Fibroblast of the conjunctiva (primary cell): Measurements from ENCODE around the gene AMOT.

Experiments used
- DNase-seq: peaks from one replicate; pipeline ENCODE4 v3.0.0-alpha.2; 2010; ENCODE audit warnings: low read depth

AMOT gene

DNA sequence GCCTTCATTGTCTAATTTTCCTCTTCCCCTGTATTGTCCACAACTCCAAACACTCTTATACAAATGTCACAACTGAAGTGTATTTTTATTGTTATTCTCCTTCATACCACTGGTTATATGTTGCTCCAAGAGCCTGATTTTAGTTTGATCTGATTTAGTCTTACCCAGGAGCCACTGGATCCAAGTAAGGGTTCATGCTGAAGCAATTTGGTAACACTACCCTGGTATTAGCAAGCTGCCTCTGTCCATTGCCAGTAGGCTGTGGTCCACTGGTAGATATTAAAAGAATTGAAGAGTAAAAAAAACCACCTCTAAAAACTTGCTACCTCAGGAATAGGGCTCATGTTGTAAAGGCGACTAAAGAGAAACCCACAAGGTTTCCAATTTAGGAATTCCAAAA is 41.2 kb downstream of the AMOT start:
- DNase-seq = no peak

DNA sequence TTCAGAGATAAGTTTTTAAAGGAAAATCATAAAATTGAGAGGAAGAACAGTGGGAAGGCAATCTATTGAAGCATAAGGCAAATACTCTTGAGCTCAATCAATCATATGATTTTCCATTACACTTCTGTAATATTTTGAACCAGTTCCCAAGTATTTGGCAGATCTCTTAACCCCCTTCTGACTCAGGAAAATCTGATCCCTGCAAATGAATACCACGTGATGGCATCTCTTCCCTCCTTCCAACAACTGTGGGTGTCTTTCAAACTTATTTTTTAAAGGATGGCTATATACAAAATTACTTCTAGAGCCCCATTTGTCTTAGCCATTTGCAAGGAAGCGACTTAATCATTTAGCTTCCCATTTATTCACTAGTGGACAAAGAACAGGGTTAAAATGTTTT is 41.9 kb downstream of the AMOT start:
- DNase-seq = no peak

DNA sequence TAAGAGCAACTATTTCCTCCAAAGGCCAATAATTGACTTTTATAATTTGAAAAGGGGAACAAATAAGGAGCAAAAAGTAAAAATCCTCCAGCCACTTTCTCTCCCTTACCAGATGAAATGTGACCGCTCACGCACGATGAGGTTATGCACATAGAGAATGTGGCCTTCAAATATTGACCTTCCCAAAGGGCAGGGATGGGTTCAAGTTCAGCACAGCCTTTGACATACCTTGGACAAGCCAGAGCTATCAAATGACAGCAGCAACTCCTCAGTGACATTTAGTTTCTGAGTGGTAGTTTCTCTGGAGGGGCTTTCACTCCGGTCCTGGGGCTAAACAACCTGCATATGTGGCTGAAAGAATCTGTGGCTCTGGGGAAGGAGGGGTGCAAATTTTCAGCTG is 50.7 kb downstream of the AMOT start:
- no peak for DNase-seq

DNA sequence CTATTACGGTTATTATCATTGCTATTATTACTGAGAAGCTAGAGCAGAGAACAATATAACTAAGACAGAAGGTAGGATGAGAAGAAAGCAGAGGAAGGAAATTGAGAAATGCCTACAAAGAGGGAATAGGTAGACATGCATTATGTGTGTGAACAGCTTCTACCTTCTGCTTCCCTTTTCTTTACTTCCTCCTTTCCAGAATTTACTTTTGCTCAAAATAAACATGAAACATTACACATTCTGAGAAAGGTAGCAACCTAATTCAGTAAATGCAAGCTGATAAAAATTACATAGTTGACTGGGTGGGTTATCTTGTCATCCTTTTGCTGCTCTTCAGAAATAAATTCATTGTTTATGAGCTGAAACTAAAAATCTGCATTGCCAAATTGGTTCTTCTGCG is 54.6 kb downstream of the AMOT start:
- no peak for DNase-seq

DNA sequence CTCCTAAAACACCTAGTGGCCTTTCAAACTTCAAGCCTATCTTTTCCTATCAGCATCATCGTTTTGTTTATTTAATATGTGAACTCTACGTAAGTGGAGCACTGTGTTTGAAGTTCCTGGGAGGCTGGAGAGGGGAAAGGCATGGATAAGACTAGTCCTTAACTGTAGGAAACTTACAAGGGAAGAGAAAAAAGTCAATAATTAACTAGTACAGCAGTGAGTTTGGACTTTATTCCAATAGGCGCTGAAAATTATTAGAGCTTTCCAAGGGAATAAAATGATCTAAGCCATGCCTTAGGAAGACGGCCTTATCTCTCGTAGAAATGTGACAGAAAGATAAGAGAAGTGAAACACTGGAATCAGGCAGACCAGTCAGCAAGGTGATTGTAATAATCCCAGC is 55.3 kb downstream of the AMOT start:
- no peak for DNase-seq

DNA sequence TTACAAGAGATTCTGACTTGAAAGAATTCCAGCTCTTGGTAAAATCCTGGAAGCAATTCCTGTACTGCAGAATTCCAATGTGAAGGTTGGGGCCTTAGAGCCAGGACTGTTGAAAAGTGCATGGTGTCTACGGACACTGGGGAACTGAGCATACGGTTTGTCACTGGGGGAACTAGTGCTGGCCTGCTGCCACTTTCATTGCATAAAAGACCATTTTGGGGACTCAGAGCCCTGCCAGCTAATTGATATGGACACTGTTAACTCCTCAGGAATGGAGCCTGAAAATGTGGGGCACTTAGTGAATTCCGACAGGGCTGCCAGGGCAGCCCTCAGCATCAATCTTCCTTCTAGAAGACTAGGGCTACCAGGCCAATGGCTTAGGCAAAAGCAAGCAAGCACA is 55.9 kb downstream of the AMOT start:
- DNase-seq = no peak

DNA sequence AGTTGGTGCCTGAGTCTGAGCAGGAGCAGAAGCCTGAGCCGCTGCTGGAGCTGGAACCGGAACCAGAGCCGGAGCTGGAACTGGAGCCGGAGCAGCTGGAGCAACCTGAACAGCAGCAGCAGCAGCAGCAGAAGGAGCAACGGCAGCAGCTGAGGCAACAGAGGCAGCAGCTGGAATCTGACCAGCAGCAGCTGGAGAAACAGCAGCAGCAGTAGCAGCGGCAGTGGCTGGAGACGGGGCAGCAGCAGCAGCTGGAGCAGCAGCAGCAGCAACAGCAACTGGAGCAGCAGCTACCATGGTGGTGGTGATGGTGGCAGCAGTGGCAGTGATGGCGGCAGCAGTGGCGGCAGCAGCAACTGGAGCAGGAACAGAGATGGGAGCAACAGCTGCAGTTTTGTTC is 61.5 kb downstream of the AMOT start:
- DNase-seq = no peak

DNA sequence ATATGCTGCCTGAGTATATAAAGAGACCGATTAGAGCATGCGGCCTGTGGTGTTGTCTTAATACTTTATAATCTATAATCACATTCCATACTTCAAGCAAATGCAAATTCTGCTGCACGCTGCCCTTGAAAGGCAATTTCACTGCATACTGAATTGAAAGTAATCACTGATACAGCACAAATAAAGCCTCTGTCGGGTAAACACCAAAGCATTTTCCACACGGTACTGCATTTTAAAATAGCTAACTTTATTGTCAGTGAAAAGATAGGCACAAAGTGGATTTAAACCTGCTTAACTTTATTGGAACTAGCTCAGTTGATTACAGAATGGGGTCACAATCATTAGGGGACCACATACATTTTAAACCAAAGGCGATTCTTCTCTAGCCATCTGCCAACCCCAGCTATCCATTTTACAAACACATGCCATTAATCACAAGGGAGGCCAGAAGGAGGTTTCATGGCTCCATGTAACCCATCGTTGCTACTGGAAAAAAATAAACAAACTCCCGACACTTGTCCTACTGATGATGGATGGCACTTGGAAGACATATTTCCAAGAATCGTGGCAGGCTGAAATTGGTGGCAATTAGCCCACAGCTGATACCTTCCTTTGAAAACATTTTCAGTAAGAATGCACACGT is 65.9 kb downstream of the AMOT start:
- DNase-seq = no peak

DNA sequence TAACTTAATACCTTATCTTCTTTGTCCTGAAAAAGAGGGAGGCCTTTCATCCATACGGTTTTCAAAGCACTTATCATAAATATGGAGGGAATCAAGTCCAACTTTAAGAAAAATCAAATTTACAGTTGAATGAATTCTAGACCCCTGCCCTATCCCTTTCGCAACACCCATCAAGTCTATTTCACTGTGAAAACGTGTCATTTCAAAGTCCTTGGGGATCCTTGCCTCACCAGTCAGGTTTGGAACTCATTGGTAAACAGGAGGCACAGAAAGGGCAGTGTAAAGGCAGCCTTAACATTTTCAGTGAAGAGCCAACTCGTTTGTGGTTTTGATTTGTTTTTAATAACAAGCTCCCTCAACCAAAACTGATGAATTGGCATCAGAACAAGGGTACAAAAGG is 66.5 kb downstream of the AMOT start:
- no peak for DNase-seq

DNA sequence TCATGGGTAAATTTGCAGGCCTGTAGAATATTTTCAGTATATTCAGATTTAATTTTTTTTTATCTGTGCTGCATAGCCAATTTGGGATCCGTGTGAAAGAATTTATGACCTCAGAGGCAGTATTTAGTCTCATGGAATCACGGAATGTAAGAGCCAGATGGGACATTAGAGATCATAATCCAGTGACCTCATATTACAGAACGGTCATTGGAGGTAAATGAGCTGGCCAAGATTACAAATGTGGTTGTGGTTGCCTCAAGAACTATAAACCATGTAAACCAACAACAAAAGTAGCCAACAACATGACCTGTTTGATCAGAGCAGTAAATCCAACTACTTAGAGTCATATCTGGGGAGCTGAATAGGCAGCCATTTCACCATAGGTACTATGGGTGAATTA is 71.6 kb downstream of the AMOT start:
- DNase-seq = no peak

DNA sequence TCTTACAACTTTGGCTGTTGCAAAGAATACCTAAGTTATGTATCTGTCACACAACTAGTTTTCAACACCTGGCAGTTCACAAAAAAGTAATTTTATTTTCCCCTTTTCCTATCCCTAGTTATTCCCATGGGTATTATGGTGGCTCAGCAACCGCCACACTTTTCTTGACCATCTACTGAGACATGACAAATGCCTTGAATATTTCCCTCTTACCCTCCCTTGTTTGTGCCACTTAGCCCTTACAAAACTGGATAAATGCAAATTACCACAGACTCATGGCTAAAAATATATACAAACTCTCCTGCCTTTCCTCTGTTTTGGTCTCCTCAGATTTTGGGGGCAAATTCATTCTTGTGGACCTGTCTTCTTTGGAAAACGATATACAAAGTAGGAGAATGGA is 72.1 kb downstream of the AMOT start:
- no peak for DNase-seq

DNA sequence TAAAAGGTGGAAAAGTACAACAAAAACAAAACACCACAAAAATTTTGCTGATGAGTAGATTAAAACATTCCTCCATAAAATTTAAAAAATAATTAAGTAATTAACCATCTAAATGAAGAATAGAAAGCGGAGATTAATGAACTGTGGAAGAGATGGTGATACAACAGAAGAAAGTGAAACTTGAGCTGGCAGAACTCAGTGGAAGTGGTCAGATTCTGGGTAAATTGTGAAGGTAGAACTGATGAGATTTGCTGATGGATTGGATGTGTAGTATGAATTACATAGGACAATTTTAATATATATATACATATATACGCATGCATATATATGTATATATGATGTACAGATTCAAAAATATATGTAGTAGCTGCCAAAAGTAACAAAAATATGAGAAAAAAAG is 73.9 kb downstream of the AMOT start:
- no peak for DNase-seq

DNA sequence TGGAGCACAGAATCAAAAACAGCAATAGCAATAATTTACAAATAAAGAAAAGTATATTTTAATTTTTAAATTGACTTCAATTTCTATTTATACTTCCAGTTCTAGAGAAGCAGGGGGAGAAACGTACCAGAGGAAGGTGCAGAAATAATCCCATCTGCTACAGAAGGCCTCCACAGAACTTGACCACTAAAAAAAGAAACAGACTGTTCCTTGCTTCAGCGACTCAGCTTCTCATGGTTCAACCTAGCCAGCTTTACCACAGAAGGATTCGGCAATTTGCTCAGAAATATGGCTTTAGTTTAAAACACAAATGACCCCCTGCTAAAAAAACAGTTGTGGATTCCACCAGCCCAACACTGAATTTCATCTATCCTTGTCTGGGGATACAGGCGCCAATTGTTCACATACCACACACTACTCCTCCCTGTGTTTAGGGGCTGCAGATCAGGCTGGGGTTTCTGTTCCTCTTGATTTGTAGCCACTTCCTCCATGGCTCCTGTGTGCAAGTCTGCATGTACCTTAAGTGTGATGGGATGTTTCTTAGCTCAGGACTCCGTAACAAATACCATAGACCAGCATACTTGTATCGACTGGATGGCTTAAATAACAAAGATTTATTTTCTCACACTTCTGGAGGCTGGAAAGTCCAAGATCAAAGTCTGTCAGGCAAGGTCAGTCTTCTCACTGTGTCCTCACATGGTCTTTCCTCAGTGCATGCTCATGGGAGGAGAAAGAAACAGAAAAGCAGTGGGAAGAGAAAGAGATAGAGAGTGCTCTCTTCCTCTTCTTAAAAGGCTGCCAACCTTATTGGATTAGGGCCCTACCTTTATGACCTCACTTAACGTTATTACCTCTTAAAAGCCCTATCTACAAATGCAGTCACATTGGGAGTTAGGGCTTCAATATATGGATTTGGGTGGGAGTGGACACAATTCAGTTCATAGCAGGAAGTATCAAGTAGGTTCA is 79.1 kb downstream of the AMOT start:
- DNase-seq = no peak

DNA sequence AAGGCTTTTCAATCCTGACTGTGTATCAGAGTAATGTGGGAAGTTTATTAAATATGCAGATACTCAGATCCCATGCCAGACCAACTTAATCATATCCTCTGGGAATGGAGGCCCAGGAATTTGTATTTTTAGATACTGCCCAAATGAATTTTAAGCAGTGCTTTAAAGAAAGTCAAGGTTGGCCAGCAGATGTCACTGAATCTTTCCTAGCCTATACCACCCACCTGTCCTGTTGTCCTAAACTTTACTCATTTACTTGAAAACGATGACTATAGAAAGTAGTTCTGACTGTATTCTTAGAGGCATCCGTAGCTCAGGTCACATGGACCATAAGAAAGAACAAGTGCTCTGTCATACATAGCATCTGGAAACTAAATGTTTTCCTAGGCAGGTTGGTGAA is 79.9 kb downstream of the AMOT start:
- DNase-seq = no peak

DNA sequence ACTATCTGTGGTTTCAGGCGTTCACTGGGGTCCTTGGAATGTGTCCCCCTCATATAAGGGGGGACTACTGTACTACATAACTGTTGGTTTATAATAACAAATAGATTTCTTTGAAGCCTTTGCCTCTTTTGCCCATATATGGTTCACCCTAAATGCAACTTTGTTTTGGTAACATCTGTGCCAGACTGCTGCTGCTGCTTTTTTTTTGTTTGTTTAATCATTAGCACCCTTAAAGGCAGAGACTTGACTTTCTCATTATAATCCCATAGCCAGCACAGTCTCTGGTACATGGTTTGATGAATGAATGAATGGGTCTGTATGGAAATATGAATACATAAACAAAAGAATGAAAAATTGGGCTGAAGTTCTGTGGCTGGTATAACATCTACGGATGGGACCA is 80.7 kb downstream of the AMOT start:
- DNase-seq = no peak

DNA sequence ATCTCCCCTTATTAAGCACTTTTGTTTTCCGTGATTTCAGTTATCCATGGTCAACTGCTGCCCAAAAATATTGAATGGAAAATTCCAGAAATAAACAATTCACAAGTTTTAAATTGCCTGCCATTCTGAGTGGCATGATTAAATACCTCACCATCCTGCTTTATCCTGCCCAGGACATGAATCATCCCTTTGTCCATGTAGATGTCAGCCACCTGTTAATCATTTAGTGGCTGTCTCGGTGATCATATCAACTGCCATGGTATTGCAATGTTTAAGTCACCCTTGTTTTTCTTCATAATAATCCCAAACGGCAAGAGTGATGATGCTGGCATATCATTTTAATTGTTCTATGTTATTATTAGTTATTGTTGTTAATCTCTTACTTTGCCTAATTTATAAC is 81.1 kb downstream of the AMOT start:
- no peak for DNase-seq

DNA sequence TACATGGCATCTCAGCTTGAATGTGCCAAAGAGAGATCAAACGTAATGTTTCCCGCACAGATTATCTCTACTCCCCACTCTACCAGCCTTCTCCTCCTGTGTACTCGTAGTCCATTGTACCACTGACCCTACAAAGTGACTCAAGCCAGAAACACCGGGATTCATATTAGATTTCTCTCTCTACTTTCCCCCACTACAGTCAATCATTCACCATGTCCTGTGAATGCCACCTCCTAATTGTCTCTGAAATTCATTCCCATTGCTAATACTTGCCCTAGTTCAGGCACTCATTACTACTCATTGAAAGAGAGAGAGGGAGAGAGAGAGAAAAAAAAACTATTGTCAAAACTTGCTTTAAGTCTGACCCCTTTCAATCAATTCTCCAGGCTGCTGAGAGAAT is 82.7 kb downstream of the AMOT start:
- no peak for DNase-seq

DNA sequence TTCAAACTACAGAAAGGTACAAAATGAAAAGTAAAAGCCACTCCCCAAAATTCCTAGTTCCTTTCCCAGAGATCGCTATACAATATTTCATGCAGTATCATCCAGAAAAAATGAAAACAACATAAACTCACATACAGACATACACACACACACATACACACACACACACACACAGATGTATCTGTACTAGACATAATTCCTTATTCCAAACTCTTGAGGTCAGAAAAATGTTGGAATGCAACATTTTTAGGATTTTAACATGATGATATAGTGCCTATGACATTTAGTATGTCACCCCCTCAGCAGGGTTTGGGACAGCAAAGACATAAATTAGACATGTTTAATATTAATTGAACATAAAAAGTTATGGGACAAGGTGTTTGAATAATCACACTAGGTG is 87.5 kb downstream of the AMOT start:
- DNase-seq = no peak

DNA sequence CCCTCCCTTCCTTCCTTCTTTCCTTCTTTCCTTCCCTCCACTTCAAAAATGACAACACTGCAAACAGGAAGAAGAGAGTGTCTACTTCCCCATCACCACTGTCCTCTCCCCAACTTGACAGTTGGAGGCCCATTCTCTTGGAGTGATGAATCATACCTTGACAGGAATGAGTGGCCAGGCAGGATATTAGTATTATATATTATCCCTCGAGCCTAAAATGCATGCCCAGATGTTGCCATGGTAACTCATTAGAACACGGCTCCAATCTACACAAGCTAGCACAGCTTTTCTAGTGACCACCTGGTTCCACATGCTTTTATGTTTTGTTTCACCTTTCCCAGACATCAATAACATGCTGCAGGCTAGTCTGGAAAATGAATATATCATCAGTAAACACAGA is 89.6 kb downstream of the AMOT start:
- no peak for DNase-seq

DNA sequence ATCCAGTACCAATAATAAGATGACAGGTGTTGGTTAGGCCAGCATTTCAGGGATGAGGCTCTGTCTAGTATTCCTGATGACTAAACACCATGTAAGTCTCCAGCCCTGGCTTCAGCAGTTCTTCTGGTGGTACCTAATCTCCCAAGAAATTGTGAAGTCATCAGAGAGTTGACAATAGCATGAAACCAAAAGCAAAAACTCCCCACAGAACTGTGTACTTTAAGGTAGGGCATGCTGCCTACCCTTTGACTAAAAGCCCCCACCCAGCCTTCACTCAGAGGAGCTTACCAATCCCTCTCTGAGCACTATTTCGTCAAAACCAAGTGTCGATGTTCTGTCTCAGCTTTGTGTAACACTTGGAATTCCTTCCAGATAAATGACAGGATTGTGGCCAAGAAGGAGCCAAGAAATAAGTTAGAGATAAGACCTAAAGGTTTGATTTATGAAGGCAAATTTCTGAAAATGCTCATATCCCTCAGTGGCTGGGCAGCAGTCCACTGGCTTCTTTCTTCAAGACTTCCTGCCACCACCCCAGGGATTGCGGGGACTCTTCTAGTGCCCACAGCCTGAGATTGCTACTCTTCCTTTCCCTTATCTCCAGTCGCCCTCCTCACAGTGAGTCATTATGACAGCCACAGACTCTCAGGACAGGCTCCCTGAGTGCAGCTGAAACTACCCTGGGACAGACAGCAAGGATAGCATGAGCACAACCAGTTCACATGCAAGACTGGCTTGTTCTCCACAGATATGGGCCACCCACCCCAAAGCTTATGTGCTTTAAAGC is 93.6 kb downstream of the AMOT start:
- DNase-seq = no peak

DNA sequence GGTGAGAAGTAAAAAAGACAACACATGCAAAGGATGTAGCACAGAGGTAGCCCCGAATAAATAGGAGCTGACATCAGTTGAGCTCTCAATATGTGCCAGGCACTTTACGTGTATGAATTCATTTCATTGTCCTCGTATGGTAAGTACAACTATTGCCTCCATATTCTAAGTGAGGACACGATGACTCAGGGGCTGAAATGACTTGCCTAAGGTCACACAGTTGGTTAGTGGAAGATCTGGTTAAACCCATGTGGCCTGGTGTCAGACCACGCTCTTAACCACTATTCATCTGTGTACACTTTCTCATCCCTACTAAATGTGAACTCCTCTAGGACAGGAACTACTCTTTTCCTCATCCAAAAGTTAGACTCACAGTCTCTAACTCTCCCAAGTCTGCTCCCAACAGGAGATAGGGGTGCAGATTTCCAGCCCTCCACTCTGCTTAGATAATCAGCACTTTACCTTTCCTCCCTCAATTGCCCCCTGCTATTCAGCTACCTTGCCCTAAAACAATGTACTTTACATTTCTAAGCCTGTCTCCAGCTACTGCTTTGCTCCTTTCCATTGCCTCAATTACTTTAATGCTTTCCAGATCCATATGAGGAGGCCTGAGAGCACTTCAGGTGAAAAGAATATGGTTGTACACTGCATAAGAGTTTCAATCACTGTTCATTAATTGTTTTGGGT is 102.1 kb downstream of the AMOT start:
- DNase-seq = no peak

DNA sequence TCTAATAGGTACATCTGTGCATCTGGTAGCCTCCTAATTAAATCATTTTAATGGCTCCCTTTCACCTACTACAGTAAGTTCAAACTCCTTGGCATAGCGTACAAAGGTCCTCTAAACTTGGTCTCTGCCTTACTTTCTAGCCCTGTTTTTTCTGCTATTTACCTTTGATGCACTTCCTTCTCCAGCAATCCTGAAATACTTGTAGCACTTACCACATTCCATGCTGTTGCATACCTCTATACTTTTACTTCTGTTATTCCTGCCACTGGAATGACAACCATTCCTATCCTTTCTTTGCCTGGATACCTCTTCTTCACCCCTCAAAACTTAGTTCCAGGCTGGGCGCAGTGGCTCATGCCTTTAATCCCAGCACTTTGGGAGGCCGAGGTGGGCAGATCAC is 104.3 kb downstream of the AMOT start:
- no peak for DNase-seq
